ENCODE results near the gene HMGB1.
"Not testable (repeated sequence)": the region's sequence is repeated elsewhere in the genome, so short reads cannot be mapped to it uniquely, and the experiment has no call there.

Gene HMGB1

GRCh38 chr13:30466841-30467252 lies 1.1 kb upstream of the HMGB1 start:
- in situ Hi-C loops (cut with MboI; ENCODE audit: low sequenced_read_pairs), result no loop called here

- in situ Hi-C loops (cut with MboI; ENCODE audit: low sequenced_read_pairs), result no loop called here
These were observed 600 bp upstream of the HMGB1 start for GRCh38 chr13:30466358-30466714.

DNA sequence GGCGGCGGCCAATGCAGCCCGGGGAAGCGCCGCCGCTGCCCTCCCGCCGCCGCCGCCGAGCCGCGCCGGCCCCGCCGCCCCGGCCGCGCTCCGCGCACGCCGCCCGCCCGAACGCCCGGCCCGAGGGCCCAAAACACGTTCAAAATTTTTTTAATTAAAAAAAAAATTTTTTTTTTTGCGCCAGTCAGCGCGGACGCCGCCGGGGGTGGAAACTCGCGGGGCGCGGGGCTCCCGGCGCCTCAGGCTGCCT lies 468 bp downstream of the HMGB1 start:
- in situ Hi-C loops (cut with MboI; ENCODE audit: low sequenced_read_pairs), result no loop called here

GRCh38 chr13:30464496-30465342 lies 1.0 kb downstream of the HMGB1 start:
- in situ Hi-C loops (cut with MboI; ENCODE audit: low sequenced_read_pairs), result no loop called here

- in situ Hi-C loops (cut with MboI; ENCODE audit: low sequenced_read_pairs), result no loop called here
These were observed 1.8 kb downstream of the HMGB1 start for GRCh38 chr13:30463787-30464495.

GRCh38 chr13:30461279-30462066 lies 4.3 kb downstream of the HMGB1 start:
- in situ Hi-C loops (cut with MboI; ENCODE audit: low sequenced_read_pairs), result not testable (repeated sequence)

- in situ Hi-C loops (cut with MboI; ENCODE audit: low sequenced_read_pairs), result no loop called here
These were observed 8.3 kb downstream of the HMGB1 start for GRCh38 chr13:30457306-30457891.

- in situ Hi-C loops (cut with MboI; ENCODE audit: low sequenced_read_pairs), result no loop called here
These were observed 9.4 kb downstream of the HMGB1 start for GRCh38 chr13:30456290-30456689.

- in situ Hi-C loops (cut with MboI; ENCODE audit: low sequenced_read_pairs), result no loop called here
These were observed 10.7 kb downstream of the HMGB1 start for GRCh38 chr13:30454991-30455390.

DNA sequence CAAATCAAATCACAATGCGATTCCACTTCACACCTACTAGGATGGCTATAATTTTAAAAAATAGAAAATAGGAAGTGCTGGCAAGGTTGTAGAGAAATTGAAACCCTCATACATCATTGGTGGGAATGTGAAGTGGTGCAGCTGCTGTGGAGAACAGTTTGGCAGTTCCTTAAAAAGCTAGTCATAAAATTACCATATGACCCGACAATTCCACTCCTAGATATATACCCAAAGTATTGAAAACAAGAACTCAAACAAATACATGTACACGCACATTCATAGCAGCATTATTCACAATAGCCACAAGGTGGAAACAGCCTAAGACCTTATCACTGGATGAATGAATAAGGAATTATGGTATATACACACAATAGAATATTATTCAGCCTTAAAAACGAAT lies 12.0 kb downstream of the HMGB1 start:
- in situ Hi-C loops (cut with MboI; ENCODE audit: low sequenced_read_pairs), result no loop called here

DNA sequence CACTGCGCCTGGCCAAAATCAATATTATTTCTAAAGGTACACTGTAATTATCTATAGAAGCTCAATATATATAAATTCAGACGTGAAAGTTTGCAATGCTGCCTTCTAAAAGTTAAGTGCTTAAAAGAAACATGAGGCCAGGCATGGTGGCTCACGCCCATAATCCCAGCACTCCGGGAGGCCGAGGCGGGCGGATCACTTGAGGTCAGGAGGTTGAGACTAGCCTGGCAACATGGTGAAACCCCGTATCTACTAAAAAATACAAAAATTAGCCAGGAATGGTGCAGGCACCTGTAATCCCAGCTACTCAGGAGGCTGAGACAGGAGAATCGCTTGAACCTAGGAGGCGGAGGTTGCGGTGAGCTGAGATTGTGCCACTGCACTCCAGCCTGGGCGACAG lies 14.3 kb downstream of the HMGB1 start:
- in situ Hi-C loops (cut with MboI; ENCODE audit: low sequenced_read_pairs), result not testable (repeated sequence)

- in situ Hi-C loops (cut with MboI; ENCODE audit: low sequenced_read_pairs), result no loop called here
These were observed 15.7 kb downstream of the HMGB1 start for GRCh38 chr13:30450066-30450465.

- in situ Hi-C loops (cut with MboI; ENCODE audit: low sequenced_read_pairs), result no loop called here
These were observed 17.3 kb downstream of the HMGB1 start for GRCh38 chr13:30448441-30448840.

DNA sequence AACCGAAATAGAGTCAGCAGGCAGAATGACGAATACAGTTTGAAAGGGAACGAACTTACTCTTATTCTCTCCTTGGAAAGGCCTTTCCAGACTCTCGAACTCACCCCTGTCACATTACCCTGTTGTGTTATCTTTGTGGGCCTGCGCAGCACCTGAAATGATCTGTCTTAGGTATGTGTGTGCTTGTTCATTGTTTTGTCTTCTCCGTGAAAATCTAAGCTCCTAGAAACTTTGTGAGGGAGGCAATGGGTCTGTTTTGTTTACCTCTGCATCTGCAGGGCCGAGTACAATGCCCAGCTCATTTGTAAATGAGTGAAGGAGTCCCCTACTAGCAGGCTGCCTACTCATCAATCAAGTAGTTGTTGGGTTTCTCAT lies 19.6 kb downstream of the HMGB1 start:
- in situ Hi-C loops (cut with MboI; ENCODE audit: low sequenced_read_pairs), result no loop called here

DNA sequence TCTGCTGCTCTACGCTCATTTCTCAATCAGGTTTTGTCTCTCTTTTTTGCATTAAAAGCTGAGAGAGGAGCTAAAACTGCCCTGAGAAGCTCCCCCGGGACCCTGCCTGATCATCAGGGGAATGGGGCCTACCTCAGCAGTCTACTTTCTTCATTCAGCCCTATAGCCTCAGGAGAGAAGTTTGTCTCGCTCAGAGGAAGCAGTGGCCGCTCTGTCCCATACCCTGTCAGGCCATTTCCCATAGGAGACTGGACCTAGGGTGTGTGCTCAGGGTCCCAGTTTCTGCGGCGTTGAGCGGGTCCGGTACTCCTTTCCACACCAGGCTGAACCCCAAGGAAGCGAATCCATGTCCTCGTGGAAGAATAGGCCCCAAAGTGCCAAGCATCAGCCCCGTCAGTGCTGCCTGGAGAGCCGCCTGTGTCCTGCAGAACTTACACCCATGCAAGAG lies 21.8 kb downstream of the HMGB1 start:
- in situ Hi-C loops (cut with MboI; ENCODE audit: low sequenced_read_pairs), result no loop called here

DNA sequence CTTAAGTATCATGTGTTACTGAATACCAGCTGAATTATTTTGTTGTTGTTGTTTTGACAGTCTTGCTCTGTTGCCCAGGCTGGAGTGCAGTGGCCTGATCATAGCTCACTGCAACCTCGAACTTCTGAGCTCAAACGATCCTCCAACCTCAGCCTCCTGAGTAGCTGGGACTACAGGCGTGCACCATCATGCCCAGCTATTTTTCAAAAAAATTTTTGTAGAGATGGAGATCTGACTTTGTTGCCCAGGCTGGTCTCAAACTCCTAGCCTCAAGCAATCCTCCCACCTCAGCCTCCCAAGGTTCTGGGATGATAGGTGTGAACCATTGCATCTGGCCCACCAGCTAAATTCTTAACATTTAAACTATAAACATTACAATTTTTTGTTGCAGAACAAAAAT lies 22.2 kb downstream of the HMGB1 start:
- in situ Hi-C loops (cut with MboI; ENCODE audit: low sequenced_read_pairs), result not testable (repeated sequence)

- in situ Hi-C loops (cut with MboI; ENCODE audit: low sequenced_read_pairs), result no loop called here
These were observed 22.8 kb downstream of the HMGB1 start for GRCh38 chr13:30442926-30443325.

GRCh38 chr13:30440910-30441703 lies 24.6 kb downstream of the HMGB1 start:
- in situ Hi-C loops (cut with MboI; ENCODE audit: low sequenced_read_pairs), result no loop called here

DNA sequence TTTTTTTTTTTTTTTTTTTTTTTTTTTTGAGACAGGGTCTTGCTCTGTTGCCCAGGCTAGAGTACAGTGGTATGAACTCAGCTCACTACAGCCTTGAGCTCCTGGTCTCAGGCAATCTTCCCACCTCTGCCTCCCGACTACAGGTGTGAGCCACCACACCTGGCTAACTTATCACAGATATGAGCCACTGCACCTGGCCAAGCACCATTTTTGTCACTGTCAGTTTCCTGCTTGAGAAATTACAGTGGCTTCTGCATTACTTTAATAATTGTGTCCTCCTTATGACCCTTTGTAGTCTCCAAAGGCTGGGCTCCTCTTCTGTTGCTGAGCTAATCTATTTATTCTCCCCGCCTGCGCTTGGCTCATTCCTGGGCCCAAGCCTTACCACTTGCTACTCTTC lies 27.4 kb downstream of the HMGB1 start:
- in situ Hi-C loops (cut with MboI; ENCODE audit: low sequenced_read_pairs), result no loop called here

DNA sequence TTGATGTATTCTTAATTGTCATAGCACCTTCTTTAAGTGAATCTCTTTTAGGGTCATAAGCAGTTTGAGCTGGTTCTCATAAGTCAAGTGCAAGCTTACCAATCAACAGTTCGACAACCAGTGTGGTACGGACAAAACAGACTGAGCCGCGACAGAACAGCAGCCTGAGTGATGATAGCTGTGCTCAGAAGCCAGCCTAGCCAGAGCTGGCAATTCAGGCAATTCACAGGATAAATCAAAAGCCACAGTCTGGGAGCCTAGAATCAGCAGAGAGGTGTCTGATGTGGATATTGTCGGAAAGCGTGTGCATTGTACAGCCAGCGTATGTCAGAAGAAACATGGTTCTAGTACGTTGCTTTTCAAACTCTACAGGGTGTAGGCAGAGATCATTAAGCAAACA lies 28.6 kb downstream of the HMGB1 start:
- in situ Hi-C loops (cut with MboI; ENCODE audit: low sequenced_read_pairs), result no loop called here

Data from hTERT RPE-1 (cell line).